Panc1 (cell line): ENCODE measurements around the gene SLC44A3. TPM values are rescaled to one million over a fixed set of nuclear protein-coding genes. Genes with fewer than 3 reads are reported as not detected.

Experiments
- ATAC-seq: fragments of 200-7000 bp; cut with Tn5 transposase; 2 replicates; pipeline ENCODE4 v1.9.1; 2020; ENCODE audit warnings: mild to moderate bottlenecking, moderate library complexity
- BruUV-seq: library from RNA; stranded (reverse); fragments of 400-500 nt; replicated peaks from 2 replicates; lab custom pipeline; 2021; lab: Mats Ljungman, UMichigan
- CTCF ChIA-PET: fragments of 300-600 bp; sonication (Branson Sonifier 250); formaldehyde crosslinking; loops from one replicate; lab custom pipeline; 2022; ENCODE audit warnings: antibody characterized with exemption; lab: Charles Lee
- POLR2A ChIA-PET: fragments of 300-600 bp; sonication (Branson Sonifier 250); formaldehyde crosslinking; loops from one replicate; lab custom pipeline; 2022; ENCODE audit warnings: antibody characterized with exemption; lab: Charles Lee
- DNase-seq: peaks from one replicate; pipeline ENCODE4 v3.0.0-alpha.2; 2010; ENCODE audit warnings: low read depth, low spot score
- H3K27ac ChIP-seq: 2 replicates; pipeline ENCODE4 v1.5.1; 2011; ENCODE audit warnings: mild to moderate bottlenecking, low read length, inconsistent platforms
- H3K27me3 ChIP-seq: fragments of 200-500 bp; sonication (Bioruptor generic); 2 replicates; pipeline ENCODE4 v1.6.0; 2014; ENCODE audit warnings: low read length, inconsistent platforms; ENCODE audit not compliant: control insufficient read depth, insufficient read depth
- H3K36me3 ChIP-seq: fragments of 200-500 bp; sonication (Bioruptor generic); 2 replicates; pipeline ENCODE4 v1.5.1; 2014; ENCODE audit warnings: inconsistent platforms, mild to moderate bottlenecking, low read length, moderate library complexity; ENCODE audit not compliant: control insufficient read depth, insufficient read depth
- H3K4me1 ChIP-seq: 2 replicates; pipeline ENCODE4 v1.5.1; 2011; ENCODE audit warnings: inconsistent platforms, mild to moderate bottlenecking, low read length, moderate library complexity; ENCODE audit not compliant: control insufficient read depth, insufficient read depth
- H3K4me3 ChIP-seq, 2 experiments: 2 replicates each; pipeline ENCODE4 v1.5.1; 2011 to 2012; ENCODE audit warnings: low read depth in 2 of 2, low read length in 2 of 2, mild to moderate bottlenecking in 2 of 2, inconsistent platforms in 1 of 2, moderate library complexity in 1 of 2
- H3K9me3 ChIP-seq: fragments of 200-500 bp; sonication (Bioruptor generic); 2 replicates; pipeline ENCODE4 v1.5.1; 2014; ENCODE audit warnings: low read depth, mild to moderate bottlenecking, inconsistent platforms, low read length, moderate library complexity; ENCODE audit not compliant: control insufficient read depth, insufficient read depth
- POLR2AphosphoS5 ChIP-seq: IDR thresholded peaks from 2 replicates; pipeline ENCODE4 v1.6.1; 2012; ENCODE audit warnings: mild to moderate bottlenecking, low read depth, low read length, moderate library complexity
- SIN3A ChIP-seq: IDR thresholded peaks from 2 replicates; pipeline ENCODE4 v1.6.1; 2012; ENCODE audit warnings: low read depth, mild to moderate bottlenecking, low read length, moderate library complexity, borderline replicate concordance; ENCODE audit not compliant: insufficient read depth
- TCF7L2 ChIP-seq: IDR thresholded peaks from 2 replicates; pipeline ENCODE4 v1.6.1; 2011; ENCODE audit warnings: mild to moderate bottlenecking, low read depth, low read length, inconsistent platforms
- in situ Hi-C: cut with HindIII; loops from 2 replicates; pipeline ENCODE4 v1.10.0; 2016; ENCODE audit warnings: low sequenced_read_pairs, low pct_unique_long_range_greater_than_20kb
- intact Hi-C: fragments of 100-400 bp; cut with micrococcal nuclease; formaldehyde crosslinking; loops from one replicate; pipeline ENCODE4 v1.10.0; 2022; ENCODE audit not compliant: unreplicated experiment
- total RNA-seq: library from RNA; stranded (reverse); gene quantifications from one replicate; pipeline ENCODE4 v1.2.1, GENCODE V29; 2021; ENCODE audit not compliant: unreplicated experiment
- TF ChIP-seq, protein P1 (sequence below): fragments of 450-650 bp; IDR thresholded peaks from 2 replicates; pipeline ENCODE4 v1.5.1; 2017; ENCODE audit warnings: mild to moderate bottlenecking
- TF ChIP-seq, protein P2 (sequence below), 2 experiments: IDR thresholded peaks; 2 replicates each; pipeline ENCODE4 v1.6.1; 2011 to 2012; ENCODE audit warnings: low read depth in 2 of 2, control low read depth in 1 of 2, low read length in 1 of 2, mild to moderate bottlenecking in 1 of 2, moderate library complexity in 1 of 2; ENCODE audit not compliant: insufficient read depth in 1 of 2

The SLC44A3 gene
- total RNA-seq, 1 experiment from 2014 or later = 1.3 TPM

DNA sequence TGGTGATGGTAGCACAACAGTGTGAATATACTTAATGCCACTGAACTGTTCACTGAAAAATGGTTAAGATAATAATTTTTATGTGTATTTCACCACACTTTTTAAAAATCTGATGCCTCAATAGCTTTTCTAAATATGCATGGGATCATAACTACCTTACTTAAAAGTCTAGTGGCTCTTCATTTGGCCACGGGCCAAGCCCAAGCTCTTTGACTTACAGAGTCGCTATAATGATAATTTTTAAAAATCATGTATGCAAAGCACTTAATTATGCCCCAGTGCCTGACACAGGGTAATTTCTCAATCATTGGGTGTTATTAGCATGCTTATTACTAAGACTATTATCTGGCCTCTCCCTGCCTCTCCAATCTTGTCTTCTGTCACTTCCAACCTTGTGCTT is 114.4 kb downstream of the SLC44A3 start:
- CTCF ChIA-PET = no interaction called here
- Histone ChIP-seq H3K9me3 (no peaks in the 10 kb centered on the region), H3K36me3 (no peaks in the 10 kb centered on the region), H3K27me3 (no peaks in the 10 kb centered on the region), H3K4me1 (no peaks in the 10 kb centered on the region; the same call in 1 of the 2 replicates), H3K4me3 (no peak overlapping the region), H3K27ac (no peak overlapping the region)
- ATAC-seq (no peak), DNase-seq (no peak)
- in situ Hi-C loops = no loop called here
- TF ChIP-seq TCF7L2 = no peak
- TF ChIP-seq, protein P1, sequence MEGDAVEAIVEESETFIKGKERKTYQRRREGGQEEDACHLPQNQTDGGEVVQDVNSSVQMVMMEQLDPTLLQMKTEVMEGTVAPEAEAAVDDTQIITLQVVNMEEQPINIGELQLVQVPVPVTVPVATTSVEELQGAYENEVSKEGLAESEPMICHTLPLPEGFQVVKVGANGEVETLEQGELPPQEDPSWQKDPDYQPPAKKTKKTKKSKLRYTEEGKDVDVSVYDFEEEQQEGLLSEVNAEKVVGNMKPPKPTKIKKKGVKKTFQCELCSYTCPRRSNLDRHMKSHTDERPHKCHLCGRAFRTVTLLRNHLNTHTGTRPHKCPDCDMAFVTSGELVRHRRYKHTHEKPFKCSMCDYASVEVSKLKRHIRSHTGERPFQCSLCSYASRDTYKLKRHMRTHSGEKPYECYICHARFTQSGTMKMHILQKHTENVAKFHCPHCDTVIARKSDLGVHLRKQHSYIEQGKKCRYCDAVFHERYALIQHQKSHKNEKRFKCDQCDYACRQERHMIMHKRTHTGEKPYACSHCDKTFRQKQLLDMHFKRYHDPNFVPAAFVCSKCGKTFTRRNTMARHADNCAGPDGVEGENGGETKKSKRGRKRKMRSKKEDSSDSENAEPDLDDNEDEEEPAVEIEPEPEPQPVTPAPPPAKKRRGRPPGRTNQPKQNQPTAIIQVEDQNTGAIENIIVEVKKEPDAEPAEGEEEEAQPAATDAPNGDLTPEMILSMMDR = no peak
- no peak for TF ChIP-seq SIN3A
- TF ChIP-seq, protein P2, sequence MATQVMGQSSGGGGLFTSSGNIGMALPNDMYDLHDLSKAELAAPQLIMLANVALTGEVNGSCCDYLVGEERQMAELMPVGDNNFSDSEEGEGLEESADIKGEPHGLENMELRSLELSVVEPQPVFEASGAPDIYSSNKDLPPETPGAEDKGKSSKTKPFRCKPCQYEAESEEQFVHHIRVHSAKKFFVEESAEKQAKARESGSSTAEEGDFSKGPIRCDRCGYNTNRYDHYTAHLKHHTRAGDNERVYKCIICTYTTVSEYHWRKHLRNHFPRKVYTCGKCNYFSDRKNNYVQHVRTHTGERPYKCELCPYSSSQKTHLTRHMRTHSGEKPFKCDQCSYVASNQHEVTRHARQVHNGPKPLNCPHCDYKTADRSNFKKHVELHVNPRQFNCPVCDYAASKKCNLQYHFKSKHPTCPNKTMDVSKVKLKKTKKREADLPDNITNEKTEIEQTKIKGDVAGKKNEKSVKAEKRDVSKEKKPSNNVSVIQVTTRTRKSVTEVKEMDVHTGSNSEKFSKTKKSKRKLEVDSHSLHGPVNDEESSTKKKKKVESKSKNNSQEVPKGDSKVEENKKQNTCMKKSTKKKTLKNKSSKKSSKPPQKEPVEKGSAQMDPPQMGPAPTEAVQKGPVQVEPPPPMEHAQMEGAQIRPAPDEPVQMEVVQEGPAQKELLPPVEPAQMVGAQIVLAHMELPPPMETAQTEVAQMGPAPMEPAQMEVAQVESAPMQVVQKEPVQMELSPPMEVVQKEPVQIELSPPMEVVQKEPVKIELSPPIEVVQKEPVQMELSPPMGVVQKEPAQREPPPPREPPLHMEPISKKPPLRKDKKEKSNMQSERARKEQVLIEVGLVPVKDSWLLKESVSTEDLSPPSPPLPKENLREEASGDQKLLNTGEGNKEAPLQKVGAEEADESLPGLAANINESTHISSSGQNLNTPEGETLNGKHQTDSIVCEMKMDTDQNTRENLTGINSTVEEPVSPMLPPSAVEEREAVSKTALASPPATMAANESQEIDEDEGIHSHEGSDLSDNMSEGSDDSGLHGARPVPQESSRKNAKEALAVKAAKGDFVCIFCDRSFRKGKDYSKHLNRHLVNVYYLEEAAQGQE (IDR thresholded peaks at IDR 0.05; ENCODE audit: insufficient read depth in 1 of 2, low read depth in 2 of 2, low read length in 1 of 2) = no peak
- TF ChIP-seq POLR2AphosphoS5 = no peak
- no TSS peak for BruUV-seq
- intact Hi-C loops = no loop called here
- POLR2A ChIA-PET = no interaction called here

GRCh38 chr1:94935034-94935433 is 114.9 kb downstream of the SLC44A3 start:
- in situ Hi-C loops (no loop called here), intact Hi-C loops (no loop called here)
- ChIA-PET CTCF (no interaction called here), POLR2A (no interaction called here)
- Histone ChIP-seq H3K4me3 (no peak overlapping the region), H3K36me3 (no peaks in the 10 kb centered on the region), H3K27me3 (no peaks in the 10 kb centered on the region), H3K4me1 (no peaks in the 10 kb centered on the region), H3K27ac (no peak overlapping the region), H3K9me3 (no peaks in the 10 kb centered on the region)
- TF ChIP-seq, protein P2 (IDR thresholded peaks at IDR 0.05; ENCODE audit: insufficient read depth in 1 of 2, low read depth in 2 of 2, low read length in 1 of 2) = no peak
- TF ChIP-seq POLR2AphosphoS5 (no peak), SIN3A (no peak), TCF7L2 (no peak)
- TF ChIP-seq, protein P1 = no peak
- BruUV-seq = no TSS peak
- no peak for ATAC-seq
- no peak for DNase-seq
